HEK293 (cell line): ENCODE measurements around the gene MRC2.

Experiments used
- CTCF ChIA-PET: fragments of 350-600 bp; formaldehyde crosslinking; extraction: SDS; loops from one replicate; lab custom pipeline; 2021; ENCODE audit warnings: antibody characterized with exemption; lab: Yijun Ruan, JAX
- POLR2A ChIA-PET: fragments of 300-600 bp; formaldehyde crosslinking; extraction: SDS; loops from one replicate; lab custom pipeline; 2020; ENCODE audit warnings: antibody characterized with exemption, inconsistent platforms; lab: Yijun Ruan, JAX
- H3K27ac ChIP-seq: fragments of 200-500 bp; sonication (Bioruptor generic); 2 replicates; pipeline ENCODE4 v1.5.1; 2014; ENCODE audit warnings: low read depth, low read length, control low read depth, inconsistent platforms; ENCODE audit errors: extremely low read depth
- H3K36me3 ChIP-seq, 2 experiments: fragments of 200-500 bp in 1 of 2; sonication (Bioruptor generic) in 1 of 2; 1 replicate in 1 of 2; 2 replicates in 1 of 2; pipeline ENCODE4 v1.5.1; 2014 to 2017; ENCODE audit warnings: inconsistent platforms in 2 of 2, low read length in 2 of 2; ENCODE audit not compliant: control insufficient read depth in 2 of 2, insufficient read depth in 1 of 2
- H3K4me1 ChIP-seq: fragments of 200-500 bp; sonication (Bioruptor generic); 2 replicates; pipeline ENCODE4 v1.5.1; 2014; ENCODE audit warnings: mild to moderate bottlenecking, low read length, inconsistent platforms; ENCODE audit not compliant: control insufficient read depth, insufficient read depth
- H3K4me3 ChIP-seq: 2 replicates; pipeline ENCODE4 v1.5.1; 2011; ENCODE audit warnings: low read depth, mild to moderate bottlenecking, control low read depth, low read length, moderate library complexity
- H3K9me3 ChIP-seq: fragments of 200-500 bp; sonication (Bioruptor generic); 2 replicates; pipeline ENCODE4 v1.5.1; 2014; ENCODE audit warnings: low read depth, low read length, inconsistent platforms; ENCODE audit not compliant: control insufficient read depth, insufficient read depth
- GLIS2 ChIP-seq: fragments of 450-650 bp; formaldehyde crosslinking; IDR thresholded peaks from 2 replicates; pipeline ENCODE4 v1.5.1; 2016; ENCODE audit warnings: missing biosample characterization, missing genetic modification characterization
- HOXA7 ChIP-seq: sonication (generic); formaldehyde crosslinking; IDR thresholded peaks from 2 replicates; pipeline ENCODE4 v1.8.1; 2022; ENCODE audit warnings: missing genetic modification reagents, borderline replicate concordance
- HOXD13 ChIP-seq: sonication (generic); formaldehyde crosslinking; IDR thresholded peaks from 2 replicates; pipeline ENCODE4 v1.8.0; 2022; ENCODE audit warnings: missing genetic modification reagents, borderline replicate concordance
- OSR2 ChIP-seq: fragments of 450-650 bp; formaldehyde crosslinking; IDR thresholded peaks from 2 replicates; pipeline ENCODE4 v1.5.1; 2016; ENCODE audit warnings: missing biosample characterization, missing genetic modification characterization
- PRDM4 ChIP-seq: fragments of 450-650 bp; formaldehyde crosslinking; IDR thresholded peaks from 2 replicates; pipeline ENCODE4 v1.5.1; 2017; ENCODE audit warnings: missing biosample characterization, missing genetic modification characterization
- SP2 ChIP-seq: fragments of 450-650 bp; formaldehyde crosslinking; IDR thresholded peaks from 2 replicates; pipeline ENCODE4 v1.5.1; 2016; ENCODE audit warnings: missing biosample characterization, missing genetic modification characterization
- TRIM28 ChIP-seq: IDR thresholded peaks from 2 replicates; pipeline ENCODE4 v1.6.1; 2011; ENCODE audit warnings: low read length, control low read depth, borderline replicate concordance
- ZEB2 ChIP-seq: fragments of 450-650 bp; formaldehyde crosslinking; IDR thresholded peaks from 2 replicates; pipeline ENCODE4 v1.5.1; 2016; ENCODE audit warnings: missing biosample characterization, missing genetic modification characterization
- ZNF211 ChIP-seq: fragments of 450-650 bp; formaldehyde crosslinking; IDR thresholded peaks from 2 replicates; pipeline ENCODE4 v1.5.1; 2016; ENCODE audit warnings: low read depth, missing biosample characterization, missing genetic modification characterization
- ZNF266 ChIP-seq: fragments of 450-650 bp; formaldehyde crosslinking; IDR thresholded peaks from 2 replicates; pipeline ENCODE4 v1.5.1; 2016; ENCODE audit warnings: missing biosample characterization, missing genetic modification characterization, low read depth
- ZNF311 ChIP-seq: fragments of 450-650 bp; formaldehyde crosslinking; IDR thresholded peaks from 2 replicates; pipeline ENCODE4 v1.5.1; 2017; ENCODE audit warnings: missing biosample characterization, missing genetic modification characterization, borderline replicate concordance
- ZNF354C ChIP-seq: fragments of 450-650 bp; formaldehyde crosslinking; IDR thresholded peaks from 2 replicates; pipeline ENCODE4 v1.5.1; 2016; ENCODE audit warnings: missing biosample characterization, missing genetic modification characterization, low read depth, borderline replicate concordance
- ZNF391 ChIP-seq: fragments of 450-650 bp; formaldehyde crosslinking; IDR thresholded peaks from 2 replicates; pipeline ENCODE4 v1.5.1; 2016; ENCODE audit warnings: low read depth, missing biosample characterization, missing genetic modification characterization, borderline replicate concordance
- ZNF423 ChIP-seq: fragments of 450-650 bp; formaldehyde crosslinking; IDR thresholded peaks from 2 replicates; pipeline ENCODE4 v1.5.1; 2016; ENCODE audit warnings: missing biosample characterization, missing genetic modification characterization
- ZNF433 ChIP-seq: fragments of 450-650 bp; formaldehyde crosslinking; IDR thresholded peaks from 2 replicates; pipeline ENCODE4 v1.5.1; 2016; ENCODE audit warnings: missing biosample characterization, missing genetic modification characterization, low read depth
- ZNF571 ChIP-seq: fragments of 450-650 bp; formaldehyde crosslinking; IDR thresholded peaks from 2 replicates; pipeline ENCODE4 v1.5.0; 2017; ENCODE audit warnings: missing biosample characterization, missing genetic modification characterization
- ZNF623 ChIP-seq: fragments of 450-650 bp; formaldehyde crosslinking; IDR thresholded peaks from 2 replicates; pipeline ENCODE4 v1.5.1; 2016; ENCODE audit warnings: missing biosample characterization, missing genetic modification characterization
- ZNF701 ChIP-seq: fragments of 450-650 bp; formaldehyde crosslinking; IDR thresholded peaks from 2 replicates; pipeline ENCODE4 v1.5.1; 2016; ENCODE audit warnings: missing biosample characterization, missing genetic modification characterization
- ZNF707 ChIP-seq: fragments of 450-650 bp; formaldehyde crosslinking; IDR thresholded peaks from 2 replicates; pipeline ENCODE4 v1.5.1; 2016; ENCODE audit warnings: missing biosample characterization, missing genetic modification characterization
- ZNF837 ChIP-seq: fragments of 450-650 bp; formaldehyde crosslinking; IDR thresholded peaks from 2 replicates; pipeline ENCODE4 v1.5.1; 2016; ENCODE audit warnings: missing biosample characterization, missing genetic modification characterization
- ZSCAN23 ChIP-seq: fragments of 450-650 bp; formaldehyde crosslinking; IDR thresholded peaks from 2 replicates; pipeline ENCODE4 v1.5.1; 2016; ENCODE audit warnings: missing biosample characterization, missing genetic modification characterization
- TF ChIP-seq, protein P1 (sequence below): fragments of 450-650 bp; formaldehyde crosslinking; IDR thresholded peaks from 2 replicates; pipeline ENCODE4 v1.5.1; 2016; ENCODE audit warnings: missing biosample characterization, missing genetic modification characterization
- TF ChIP-seq, protein P2 (sequence below): fragments of 450-650 bp; formaldehyde crosslinking; IDR thresholded peaks from 2 replicates; pipeline ENCODE4 v1.5.1; 2016; ENCODE audit warnings: missing biosample characterization, missing genetic modification characterization, borderline replicate concordance
- TF ChIP-seq, protein P3 (sequence below): fragments of 450-650 bp; formaldehyde crosslinking; conservative IDR thresholded peaks from 2 replicates; pipeline ENCODE4 v1.5.1; 2016; ENCODE audit warnings: low read depth, missing biosample characterization, missing genetic modification characterization

The MRC2 gene

DNA sequence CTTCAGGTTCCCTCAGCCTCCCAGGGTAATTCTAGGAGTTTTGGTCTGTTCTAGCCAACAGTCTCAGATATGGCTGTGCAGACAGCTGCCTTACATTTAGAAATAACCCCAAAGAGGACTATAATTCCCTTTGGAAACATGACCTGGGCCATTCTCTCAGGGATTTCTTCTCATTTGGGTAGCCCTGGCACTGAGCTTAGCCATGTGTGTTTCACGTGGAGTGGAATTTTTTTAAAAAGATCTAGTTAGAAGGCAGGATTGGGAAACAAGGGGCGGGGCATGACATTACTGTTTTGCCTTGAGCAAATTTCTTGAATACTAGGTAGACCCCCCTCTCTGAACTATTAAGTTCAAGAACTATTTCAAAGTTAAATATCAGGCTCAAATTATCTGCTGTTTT is 29.6 kb upstream of the MRC2 start:
- no peak overlapping the region for H3K27ac ChIP-seq
- peaks cover 70 to 81% of the 10 kb centered on the region in 2 experiments for H3K36me3 ChIP-seq
- POLR2A ChIA-PET = no interaction called here
- CTCF ChIA-PET = interaction anchor here (0.6 kb wide), 1 partner anchor 43 kb away, joined by 5 read pairs; no protein-coding TSS in a partner anchor
- no peak overlapping the region for H3K4me3 ChIP-seq
- no peaks in the 10 kb centered on the region for H3K9me3 ChIP-seq
- TF ChIP-seq ZNF571 (tag by site-specific recombination) (no peak), ZNF211 (tag by site-specific recombination) (no peak), OSR2 (tag by site-specific recombination) (no peak), ZNF391 (tag by site-specific recombination) (no peak), ZSCAN23 (no peak), ZNF623 (tag by site-specific recombination) (no peak), HOXA7 (CRISPR knock-in tag) (no peak), ZNF837 (tag by site-specific recombination) (no peak), TRIM28 (no peak), ZNF423 (no peak), SP2 (tag by site-specific recombination) (no peak), HOXD13 (CRISPR knock-in tag) (no peak), ZNF707 (tag by site-specific recombination) (no peak), GLIS2 (tag by site-specific recombination) (no peak)
- TF ChIP-seq, protein P1, sequence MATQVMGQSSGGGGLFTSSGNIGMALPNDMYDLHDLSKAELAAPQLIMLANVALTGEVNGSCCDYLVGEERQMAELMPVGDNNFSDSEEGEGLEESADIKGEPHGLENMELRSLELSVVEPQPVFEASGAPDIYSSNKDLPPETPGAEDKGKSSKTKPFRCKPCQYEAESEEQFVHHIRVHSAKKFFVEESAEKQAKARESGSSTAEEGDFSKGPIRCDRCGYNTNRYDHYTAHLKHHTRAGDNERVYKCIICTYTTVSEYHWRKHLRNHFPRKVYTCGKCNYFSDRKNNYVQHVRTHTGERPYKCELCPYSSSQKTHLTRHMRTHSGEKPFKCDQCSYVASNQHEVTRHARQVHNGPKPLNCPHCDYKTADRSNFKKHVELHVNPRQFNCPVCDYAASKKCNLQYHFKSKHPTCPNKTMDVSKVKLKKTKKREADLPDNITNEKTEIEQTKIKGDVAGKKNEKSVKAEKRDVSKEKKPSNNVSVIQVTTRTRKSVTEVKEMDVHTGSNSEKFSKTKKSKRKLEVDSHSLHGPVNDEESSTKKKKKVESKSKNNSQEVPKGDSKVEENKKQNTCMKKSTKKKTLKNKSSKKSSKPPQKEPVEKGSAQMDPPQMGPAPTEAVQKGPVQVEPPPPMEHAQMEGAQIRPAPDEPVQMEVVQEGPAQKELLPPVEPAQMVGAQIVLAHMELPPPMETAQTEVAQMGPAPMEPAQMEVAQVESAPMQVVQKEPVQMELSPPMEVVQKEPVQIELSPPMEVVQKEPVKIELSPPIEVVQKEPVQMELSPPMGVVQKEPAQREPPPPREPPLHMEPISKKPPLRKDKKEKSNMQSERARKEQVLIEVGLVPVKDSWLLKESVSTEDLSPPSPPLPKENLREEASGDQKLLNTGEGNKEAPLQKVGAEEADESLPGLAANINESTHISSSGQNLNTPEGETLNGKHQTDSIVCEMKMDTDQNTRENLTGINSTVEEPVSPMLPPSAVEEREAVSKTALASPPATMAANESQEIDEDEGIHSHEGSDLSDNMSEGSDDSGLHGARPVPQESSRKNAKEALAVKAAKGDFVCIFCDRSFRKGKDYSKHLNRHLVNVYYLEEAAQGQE (tag by site-specific recombination) = no peak
- no peaks in the 10 kb centered on the region for H3K4me1 ChIP-seq

DNA sequence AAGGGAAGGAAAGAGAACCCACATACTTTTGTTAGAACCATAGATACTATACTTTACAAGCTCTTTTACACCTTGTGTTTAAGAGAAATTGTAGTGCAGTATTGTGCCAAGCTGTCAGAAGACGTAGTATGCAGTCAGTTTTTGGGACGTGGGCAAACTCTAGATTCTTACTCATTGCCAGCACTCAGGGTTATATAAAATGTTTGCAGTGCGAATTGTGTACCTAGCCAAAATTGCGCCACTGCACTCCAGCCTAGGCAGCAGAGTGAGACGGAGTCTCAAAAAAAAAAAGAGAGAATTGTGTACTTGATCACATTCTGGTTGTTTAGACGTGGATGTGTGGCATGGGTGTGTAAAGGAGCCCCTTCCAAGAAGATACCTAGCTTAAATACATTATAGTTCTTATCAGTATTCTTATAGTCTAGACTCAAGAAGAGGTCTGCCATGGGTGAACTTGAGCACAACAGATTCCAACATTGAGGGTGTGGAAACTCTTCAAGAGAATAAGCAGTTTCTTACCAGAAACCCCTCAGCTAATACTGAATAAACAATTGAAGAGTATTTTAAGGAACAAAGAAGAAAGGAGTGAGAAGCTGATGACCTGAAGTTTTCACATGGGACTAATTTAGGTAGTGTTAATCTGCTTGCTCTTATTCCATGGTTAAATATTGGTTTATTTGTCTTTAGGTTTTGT is 27.4 kb upstream of the MRC2 start:
- Histone ChIP-seq H3K4me3 (no peak overlapping the region), H3K4me1 (no peaks in the 10 kb centered on the region), H3K9me3 (no peaks in the 10 kb centered on the region), H3K36me3 (peaks cover 74 to 81% of the 10 kb centered on the region in 2 experiments), H3K27ac (no peak overlapping the region)
- CTCF ChIA-PET = no interaction called here
- POLR2A ChIA-PET = no interaction called here
- TF ChIP-seq ZNF354C (no peak), ZNF311 (tag by site-specific recombination) (no peak), ZEB2 (tag by site-specific recombination) (no peak), ZNF701 (no peak), ZNF266 (tag by site-specific recombination) (no peak), PRDM4 (tag by site-specific recombination) (no peak), ZNF433 (tag by site-specific recombination) (no peak)
- TF ChIP-seq, protein P2, sequence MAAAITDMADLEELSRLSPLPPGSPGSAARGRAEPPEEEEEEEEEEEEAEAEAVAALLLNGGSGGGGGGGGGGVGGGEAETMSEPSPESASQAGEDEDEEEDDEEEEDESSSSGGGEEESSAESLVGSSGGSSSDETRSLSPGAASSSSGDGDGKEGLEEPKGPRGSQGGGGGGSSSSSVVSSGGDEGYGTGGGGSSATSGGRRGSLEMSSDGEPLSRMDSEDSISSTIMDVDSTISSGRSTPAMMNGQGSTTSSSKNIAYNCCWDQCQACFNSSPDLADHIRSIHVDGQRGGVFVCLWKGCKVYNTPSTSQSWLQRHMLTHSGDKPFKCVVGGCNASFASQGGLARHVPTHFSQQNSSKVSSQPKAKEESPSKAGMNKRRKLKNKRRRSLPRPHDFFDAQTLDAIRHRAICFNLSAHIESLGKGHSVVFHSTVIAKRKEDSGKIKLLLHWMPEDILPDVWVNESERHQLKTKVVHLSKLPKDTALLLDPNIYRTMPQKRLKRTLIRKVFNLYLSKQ (tag by site-specific recombination) = no peak
- TF ChIP-seq, protein P3, sequence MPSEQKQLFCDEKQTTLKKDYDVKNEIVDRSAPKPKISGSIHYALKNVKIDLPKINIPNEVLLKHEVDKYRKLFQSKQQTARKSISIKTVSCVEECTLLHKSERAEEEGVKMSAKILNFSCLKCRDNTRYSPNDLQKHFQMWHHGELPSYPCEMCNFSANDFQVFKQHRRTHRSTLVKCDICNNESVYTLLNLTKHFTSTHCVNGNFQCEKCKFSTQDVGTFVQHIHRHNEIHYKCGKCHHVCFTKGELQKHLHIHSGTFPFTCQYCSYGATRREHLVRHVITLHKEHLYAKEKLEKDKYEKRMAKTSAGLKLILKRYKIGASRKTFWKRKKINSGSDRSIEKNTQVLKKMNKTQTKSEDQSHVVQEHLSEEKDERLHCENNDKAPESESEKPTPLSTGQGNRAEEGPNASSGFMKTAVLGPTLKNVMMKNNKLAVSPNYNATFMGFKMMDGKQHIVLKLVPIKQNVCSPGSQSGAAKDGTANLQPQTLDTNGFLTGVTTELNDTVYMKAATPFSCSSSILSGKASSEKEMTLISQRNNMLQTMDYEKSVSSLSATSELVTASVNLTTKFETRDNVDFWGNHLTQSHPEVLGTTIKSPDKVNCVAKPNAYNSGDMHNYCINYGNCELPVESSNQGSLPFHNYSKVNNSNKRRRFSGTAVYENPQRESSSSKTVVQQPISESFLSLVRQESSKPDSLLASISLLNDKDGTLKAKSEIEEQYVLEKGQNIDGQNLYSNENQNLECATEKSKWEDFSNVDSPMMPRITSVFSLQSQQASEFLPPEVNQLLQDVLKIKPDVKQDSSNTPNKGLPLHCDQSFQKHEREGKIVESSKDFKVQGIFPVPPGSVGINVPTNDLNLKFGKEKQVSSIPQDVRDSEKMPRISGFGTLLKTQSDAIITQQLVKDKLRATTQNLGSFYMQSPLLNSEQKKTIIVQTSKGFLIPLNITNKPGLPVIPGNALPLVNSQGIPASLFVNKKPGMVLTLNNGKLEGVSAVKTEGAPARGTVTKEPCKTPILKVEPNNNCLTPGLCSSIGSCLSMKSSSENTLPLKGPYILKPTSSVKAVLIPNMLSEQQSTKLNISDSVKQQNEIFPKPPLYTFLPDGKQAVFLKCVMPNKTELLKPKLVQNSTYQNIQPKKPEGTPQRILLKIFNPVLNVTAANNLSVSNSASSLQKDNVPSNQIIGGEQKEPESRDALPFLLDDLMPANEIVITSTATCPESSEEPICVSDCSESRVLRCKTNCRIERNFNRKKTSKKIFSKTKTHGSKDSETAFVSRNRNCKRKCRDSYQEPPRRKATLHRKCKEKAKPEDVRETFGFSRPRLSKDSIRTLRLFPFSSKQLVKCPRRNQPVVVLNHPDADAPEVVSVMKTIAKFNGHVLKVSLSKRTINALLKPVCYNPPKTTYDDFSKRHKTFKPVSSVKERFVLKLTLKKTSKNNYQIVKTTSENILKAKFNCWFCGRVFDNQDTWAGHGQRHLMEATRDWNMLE (tag by site-specific recombination) = no peak
